WTC11 (cell line): Measurements from ENCODE around the gene GMEB1. TPM values are rescaled to one million over a fixed set of nuclear protein-coding genes. Genes with fewer than 3 reads are reported as not detected.

Experiments
- total RNA-seq: library from RNA; stranded (reverse); gene quantifications from 3 replicates; pipeline ENCODE4 v1.2.3, GENCODE V29; 2021

GMEB1 gene
- total RNA-seq, 1 experiment from 2014 or later, result 29.4 TPM

Other genes with a start within 250 kb of the GMEB1 start
- gene RCC1, start 162.7 kb upstream of the GMEB1 start, total RNA-seq, result 93.2 to 103 TPM (median 98.2 TPM) in 3 replicates
- 30.4 to 40.6 TPM (median 34.0 TPM) in 3 replicates for gene TRNAU1AP, start 115.7 kb upstream of the GMEB1 start, total RNA-seq
- gene RAB42, start 76.5 kb upstream of the GMEB1 start, total RNA-seq, result 8.9 to 12.6 TPM (median 10.1 TPM) in 3 replicates
- gene TAF12, start 25.7 kb upstream of the GMEB1 start, total RNA-seq, result 18.6 to 23.3 TPM (median 22.1 TPM) in 3 replicates
- gene RNU11, start 20.2 kb upstream of the GMEB1 start, total RNA-seq, result not detected in 3 replicates
- 111 to 126 TPM (median 114 TPM) in 3 replicates for gene YTHDF2, start 68.2 kb downstream of the GMEB1 start, total RNA-seq
- gene OPRD1, start 143.4 kb downstream of the GMEB1 start, total RNA-seq, result 2.2 to 3.1 TPM (median 2.5 TPM) in 3 replicates
- gene EPB41, start 245.8 kb downstream of the GMEB1 start, total RNA-seq, result 80.6 to 85.0 TPM (median 81.2 TPM) in 3 replicates